Adrenal gland (tissue), 12 donors: ENCODE results near the gene NAP1L5. TPM values are rescaled to one million over a fixed set of nuclear protein-coding genes. Genes with fewer than 3 reads are reported as not detected.
A peak's percentile ranks its signal among the peaks of the same experiment; 100 is the strongest.

Source experiments
- DNase-seq, 7 donors: peaks; one replicate each; pipeline ENCODE4 v3.0.0-alpha.2; 2019 to 2020
- H3K27ac ChIP-seq, 5 donors: fragments of 200-600 bp; sonication (generic) in 4 of 5; 1 replicate in 3 of 5; 2 replicates in 2 of 5; pipeline versions ENCODE4 v1.5.1 to v1.8.0; 2016 to 2020; ENCODE audit warnings: mild to moderate bottlenecking in 1 of 5
- H3K27me3 ChIP-seq: fragments of 200-600 bp; 2 replicates; pipeline ENCODE4 v1.8.0; 2021
- H3K36me3 ChIP-seq, 2 donors: fragments of 200-600 bp; replicated peaks in 1 of 2; 1 replicate in 1 of 2; 2 replicates in 1 of 2; pipeline versions ENCODE4 v1.5.1 to v1.8.0; 2018 to 2022
- H3K4me1 ChIP-seq, 2 donors: fragments of 200-600 bp; replicated peaks in 1 of 2; 1 replicate in 1 of 2; 2 replicates in 1 of 2; pipeline versions ENCODE4 v1.5.1 to v1.8.0; 2018 to 2021
- H3K4me3 ChIP-seq, 4 donors: fragments of 200-600 bp; sonication (generic) in 3 of 4; one replicate each; pipeline ENCODE4 v1.5.1; 2016 to 2018
- H3K9me3 ChIP-seq, 3 donors: fragments of 200-600 bp; sonication (generic) in 1 of 3; replicated peaks in 1 of 3; 1 replicate in 2 of 3; 2 replicates in 1 of 3; pipeline versions ENCODE4 v1.5.1 to v1.8.0; 2016 to 2021
- CTCF ChIP-seq, 6 experiments: fragments of 450-650 bp in 4 of 6; fragments of 200-600 bp in 2 of 6; sonication (generic) in 1 of 6; IDR thresholded peaks; 1 replicate in 5 of 6; 2 replicates in 1 of 6; pipeline versions ENCODE4 v1.5.1 to v1.8.0; 2016 to 2021; ENCODE audit warnings: antibody characterized with exemption in 6 of 6, mild to moderate bottlenecking in 2 of 6, moderate library complexity in 1 of 6
- POLR2A ChIP-seq, 2 donors: fragments of 450-650 bp; IDR thresholded peaks; one replicate each; pipeline ENCODE4 v1.6.1; 2017; ENCODE audit warnings: antibody characterized with exemption in 2 of 2, mild to moderate bottlenecking in 2 of 2, moderate library complexity in 1 of 2
- WGBS, 4 donors: extraction: QIAGEN DNeasy Blood & Tissue Kit in 2 of 4; methylation state at CpG; one replicate each; pipeline versions ENCODE4 v1.1.5 to v1.1.7; 2013 to 2017; 5-methylcytosine and 5-hydroxymethylcytosine counted together
- intact Hi-C, 2 donors: fragments of 100-400 bp; cut with DNase I; formaldehyde crosslinking; loops; one replicate each; pipeline versions ENCODE4 v1.14.1 to v1.15.0; 2022 to 2023
- polyA plus RNA-seq, 3 donors: library from polyadenylated mRNA; stranded (reverse); fragments of 200-250 nt in 2 of 3; fragments of 350-450 nt in 1 of 3; fragmentation: Illumina TruSeq in 1 of 3; extraction: RNeasy Lipid Tissue Mini Kit (QIAGEN cat#74804) in 1 of 3; gene quantifications; one replicate each; pipeline ENCODE4 v1.2.3, GENCODE V29; 2013 to 2014
- total RNA-seq, 9 donors: library from RNA; depleted of rRNA in 4 of 9; stranded (reverse); fragments of >200 nt in 4 of 9; fragments of 120-200 nt in 1 of 9; fragmentation: NEBNext Ultra II Directional in 1 of 9; extraction: Animal tissue kit (Norgen Biotek cat#: 25700) in 1 of 9; gene quantifications; one replicate each; pipeline versions ENCODE4 v1.1.0 to v1.2.4, GENCODE V29; 2013 to 2023
- donor health status: healthy with polysubstance abuse.
- donor health status: Bipolar disorder and iron deficiency.
- donor health status: DM: yes; HTN: yes; CAD: no.
- donor health status: DM: no; HTN: no; CAD: no.
- donor health status: DM: no; HTN: no; CAD: no.
- donor health status: DM: yes; HTN: yes; CAD: no.

The NAP1L5 gene
- total and polyA plus RNA-seq, 12 donors = 5.0 to 57.6 (median 14.1) TPM

DNA sequence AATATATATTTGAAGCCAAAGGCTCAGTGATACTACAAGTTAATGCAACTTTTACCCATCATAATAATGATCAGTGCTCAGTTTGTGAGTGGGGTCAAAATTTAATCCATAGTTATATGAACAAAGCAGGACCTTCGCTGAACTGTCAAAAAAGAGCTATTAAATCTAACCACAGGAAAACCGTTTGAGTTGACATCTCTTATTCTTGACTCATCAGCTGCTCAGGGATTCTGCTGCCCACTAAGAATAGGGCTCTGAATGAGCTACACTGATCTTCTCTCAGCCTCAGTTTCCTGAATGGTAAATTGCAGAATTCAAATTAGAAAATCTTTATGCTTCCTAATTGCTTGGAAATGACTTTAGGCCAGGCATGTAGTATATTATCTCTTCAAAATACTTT, 44.9 kb upstream of the NAP1L5 start:
- Histone ChIP-seq H3K9me3 (no peaks in the 10 kb centered on the region), H3K4me1 (peaks cover 20 to 22% of the 10 kb centered on the region in 2 donors), H3K4me3 (no peak overlapping the region), H3K27me3 (no peaks in the 10 kb centered on the region), H3K27ac (no peak overlapping the region), H3K36me3 (peaks cover 0 to 28% of the 10 kb centered on the region in 2 donors)
- 62 to 77% (median 65%) methylated on average over 2 of the region's 2 CpGs for WGBS, 4 donors
- no peak for DNase-seq
- TF ChIP-seq CTCF (IDR thresholded peaks at IDR 0.05) (no peak), POLR2A (IDR thresholded peaks at IDR 0.05) (no peak)
- intact Hi-C loops = no loop called here

DNA sequence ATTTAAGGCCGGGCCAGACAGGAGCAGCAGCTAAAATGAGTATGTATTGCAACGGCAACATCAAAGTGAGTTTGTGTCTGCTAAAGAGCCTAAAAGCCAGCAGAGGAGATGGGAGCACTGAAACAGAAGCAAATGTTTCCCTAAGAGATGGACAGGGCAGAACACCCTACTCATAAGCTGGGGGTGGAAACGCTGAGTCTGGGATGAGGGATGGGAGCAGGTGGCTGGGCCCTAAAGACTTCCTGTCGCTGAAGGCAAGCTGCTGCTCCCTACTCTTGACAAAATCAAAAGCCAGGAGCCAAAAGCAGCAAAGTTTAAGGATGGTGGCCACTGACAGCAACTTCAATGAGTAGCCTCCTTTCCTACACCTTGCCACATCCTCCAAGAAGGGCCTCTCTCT, 40.6 kb upstream of the NAP1L5 start:
- intact Hi-C loops = no loop called here
- Histone ChIP-seq H3K27ac (peak overlapping the region in 2 of 5 donors; percentile 41 to 47), H3K4me1 (peaks cover 26 to 38% of the 10 kb centered on the region in 2 donors), H3K36me3 (peaks cover 0 to 24% of the 10 kb centered on the region in 2 donors), H3K4me3 (no peak overlapping the region), H3K9me3 (no peaks in the 10 kb centered on the region), H3K27me3 (no peaks in the 10 kb centered on the region)
- 84 to 89% (median 89%) methylated on average over 4 of the region's 4 CpGs for WGBS, 4 donors
- no peak for DNase-seq
- no peak for TF ChIP-seq CTCF (IDR thresholded peaks at IDR 0.05)
- TF ChIP-seq POLR2A (IDR thresholded peaks at IDR 0.05) = no peak

- H3K36me3 ChIP-seq = peaks cover 0 to 24% of the 10 kb centered on the region in 2 donors
- DNase-seq = peak in 3 of 7 donors; percentile 15 to 68 (median 20)
- 42 to 65% (median 44%) methylated on average over 14 of the region's 14 CpGs for whole genome bisulfite sequencing, 4 donors
Observed at GRCh38 chr4:88737307-88737941, 39.8 kb upstream of the NAP1L5 start.

GRCh38 chr4:88736264-88736663, 38.6 kb upstream of the NAP1L5 start:
- H3K4me3 ChIP-seq = no peak overlapping the region
- H3K9me3 ChIP-seq = no peaks in the 10 kb centered on the region
- peak overlapping the region in 2 of 5 donors; percentile 17 to 58 for H3K27ac ChIP-seq
- 86 to 91% (median 89%) methylated on average over 3 of the region's 3 CpGs for WGBS, 4 donors
- H3K27me3 ChIP-seq = no peaks in the 10 kb centered on the region
- peaks cover 26 to 38% of the 10 kb centered on the region in 2 donors for H3K4me1 ChIP-seq
- no peak for TF ChIP-seq POLR2A (IDR thresholded peaks at IDR 0.05)
- no peak for TF ChIP-seq CTCF (IDR thresholded peaks at IDR 0.05)
- H3K36me3 ChIP-seq = peaks cover 0 to 19% of the 10 kb centered on the region in 2 donors
- intact Hi-C loops = no loop called here
- DNase-seq = no peak

More at GRCh38 chr4:88737307-88737941, 39.8 kb upstream of the NAP1L5 start:
- Histone ChIP-seq H3K9me3 (no peaks in the 10 kb centered on the region), H3K4me3 (no peak overlapping the region), H3K27ac (peak overlapping the region in 2 of 5 donors; percentile 41 to 47), H3K27me3 (no peaks in the 10 kb centered on the region), H3K4me1 (peaks cover 26 to 38% of the 10 kb centered on the region in 2 donors)
- TF ChIP-seq CTCF (IDR thresholded peaks at IDR 0.05) = no peak
- no peak for TF ChIP-seq POLR2A (IDR thresholded peaks at IDR 0.05)
- intact Hi-C loops = no loop called here
